Caco-2 (cell line): Measurements from ENCODE around the gene CD300LD. TPM values are rescaled to one million over a fixed set of nuclear protein-coding genes. Genes with fewer than 3 reads are reported as not detected.

Experiments
- BruUV-seq: library from RNA; stranded (reverse); fragments of 400-500 nt; replicated peaks from 2 replicates; lab custom pipeline; 2021; lab: Mats Ljungman, UMichigan
- CTCF ChIA-PET: fragments of 300-600 bp; sonication (Branson Sonifier 250); formaldehyde crosslinking; loops from one replicate; lab custom pipeline; 2022; ENCODE audit warnings: antibody characterized with exemption; lab: Charles Lee
- POLR2A ChIA-PET: fragments of 300-600 bp; sonication (Branson Sonifier 250); formaldehyde crosslinking; loops from one replicate; lab custom pipeline; 2022; ENCODE audit warnings: antibody characterized with exemption; lab: Charles Lee
- DNase-seq, 2 experiments: peaks; one replicate each; pipeline versions ENCODE4 v3.0.0 to v3.0.0-alpha.2; 2020 to 2022
- H3K27me3 ChIP-seq: replicated peaks from 2 replicates; pipeline ENCODE4 v1.6.0; 2011; ENCODE audit warnings: low read length; ENCODE audit not compliant: control insufficient read depth, insufficient read depth
- H3K36me3 ChIP-seq: 2 replicates; pipeline ENCODE4 v1.5.1; 2011; ENCODE audit warnings: low read length; ENCODE audit not compliant: control insufficient read depth, insufficient read depth
- H3K4me1 ChIP-seq: fragments of 250-450 bp; sonication (Bioruptor Pico); 2 replicates; pipeline ENCODE4 v1.5.1; 2020; ENCODE audit warnings: mild to moderate bottlenecking
- H3K4me3 ChIP-seq: 2 replicates; pipeline ENCODE4 v1.5.1; 2011; ENCODE audit warnings: low read depth, mild to moderate bottlenecking, control low read depth, low read length
- H3K9me3 ChIP-seq: fragments of 250-450 bp; sonication (Bioruptor Pico); 2 replicates; pipeline ENCODE4 v1.5.1; 2020; ENCODE audit warnings: mild to moderate bottlenecking, moderate library complexity
- H3K27ac Mint-ChIP-seq: one replicate; pipeline ENCODE4 v1.8.0; 2022; ENCODE audit warnings: mixed read lengths; ENCODE audit not compliant: unreplicated experiment
- H3K27me3 Mint-ChIP-seq: one replicate; pipeline ENCODE4 v1.8.0; 2022; ENCODE audit warnings: mixed read lengths; ENCODE audit not compliant: insufficient read depth, unreplicated experiment
- H3K36me3 Mint-ChIP-seq: one replicate; pipeline ENCODE4 v1.8.0; 2022; ENCODE audit warnings: mild to moderate bottlenecking, mixed read lengths; ENCODE audit not compliant: insufficient read depth, unreplicated experiment
- H3K4me1 Mint-ChIP-seq: one replicate; pipeline ENCODE4 v1.8.0; 2022; ENCODE audit warnings: low read depth, mixed read lengths; ENCODE audit not compliant: unreplicated experiment
- H3K4me3 Mint-ChIP-seq: one replicate; pipeline ENCODE4 v1.8.0; 2022; ENCODE audit warnings: mild to moderate bottlenecking, moderate library complexity, mixed read lengths; ENCODE audit not compliant: unreplicated experiment
- H3K9me3 Mint-ChIP-seq: one replicate; pipeline ENCODE4 v1.8.0; 2022; ENCODE audit warnings: mixed read lengths; ENCODE audit not compliant: unreplicated experiment
- CTCF ChIP-seq, 2 experiments: fragments of 200-600 bp in 1 of 2; IDR thresholded peaks; 1 replicate in 1 of 2; 2 replicates in 1 of 2; pipeline versions ENCODE4 v1.5.1 to v1.8.0; 2011 to 2022; ENCODE audit warnings: antibody characterized with exemption in 1 of 2, control low read depth in 1 of 2, inconsistent platforms in 1 of 2, low read depth in 1 of 2, low read length in 1 of 2, mild to moderate bottlenecking in 1 of 2, moderate library complexity in 1 of 2; ENCODE audit not compliant: insufficient read depth in 1 of 2, severe bottlenecking in 1 of 2, unreplicated experiment in 1 of 2
- intact Hi-C: fragments of 100-400 bp; cut with micrococcal nuclease; formaldehyde crosslinking; loops from one replicate; pipeline ENCODE4 v1.10.0; 2022; ENCODE audit not compliant: unreplicated experiment
- total RNA-seq: library from RNA; stranded (reverse); gene quantifications from 2 replicates; pipeline ENCODE4 v1.2.3, GENCODE V29; 2022

Gene CD300LD
- total RNA-seq, 1 experiment from 2014 or later, result not detected

- Mint-ChIP-seq H3K27ac (no peak overlapping the region), H3K36me3 (no peaks in the 10 kb centered on the region), H3K4me3 (no peak overlapping the region), H3K4me1 (no peaks in the 10 kb centered on the region), H3K9me3 (peaks cover 9% of the 10 kb centered on the region), H3K27me3 (peaks cover 8% of the 10 kb centered on the region)
- H3K9me3 ChIP-seq, result 0 out of 2 replicates have a peak, but pooled peaks cover 3% of the 10 kb centered on the region
- H3K4me1 ChIP-seq, result no peaks in the 10 kb centered on the region
- DNase-seq, result no peak
- intact Hi-C loops, result no loop called here
- CTCF ChIA-PET, result no interaction called here
- H3K4me3 ChIP-seq, result no peak overlapping the region
- POLR2A ChIA-PET, result no interaction called here
- no peak for TF ChIP-seq CTCF (IDR thresholded peaks at IDR 0.05; ENCODE audit: insufficient read depth in 1 of 2, low read depth in 1 of 2, low read length in 1 of 2, severe bottlenecking in 1 of 2, unreplicated experiment in 1 of 2)
- BruUV-seq, result no TSS peak
- no peaks in the 10 kb centered on the region for H3K36me3 ChIP-seq
- no peaks in the 10 kb centered on the region for H3K27me3 ChIP-seq
Observed at GRCh38 chr17:74582633-74583032, 9.4 kb downstream of the CD300LD start.

- Histone ChIP-seq H3K27me3 (no peaks in the 10 kb centered on the region), H3K9me3 (no peaks in the 10 kb centered on the region), H3K4me1 (no peaks in the 10 kb centered on the region), H3K4me3 (no peak overlapping the region), H3K36me3 (no peaks in the 10 kb centered on the region)
- no peak for TF ChIP-seq CTCF (IDR thresholded peaks at IDR 0.05; ENCODE audit: insufficient read depth in 1 of 2, low read depth in 1 of 2, low read length in 1 of 2, severe bottlenecking in 1 of 2, unreplicated experiment in 1 of 2)
- H3K4me3 Mint-ChIP-seq, result no peak overlapping the region
- H3K27me3 Mint-ChIP-seq, result peaks cover 8% of the 10 kb centered on the region
- intact Hi-C loops, result no loop called here
- peaks cover 9% of the 10 kb centered on the region for H3K9me3 Mint-ChIP-seq
- DNase-seq, result no peak
- no TSS peak for BruUV-seq
- no peaks in the 10 kb centered on the region for H3K36me3 Mint-ChIP-seq
- POLR2A ChIA-PET, result no interaction called here
- H3K4me1 Mint-ChIP-seq, result no peaks in the 10 kb centered on the region
- no peak overlapping the region for H3K27ac Mint-ChIP-seq
- CTCF ChIA-PET, result no interaction called here
Observed at GRCh38 chr17:74579900-74580299, 12.2 kb downstream of the CD300LD start.

- ChIA-PET POLR2A (no interaction called here), CTCF (no interaction called here)
- no peaks in the 10 kb centered on the region for H3K4me1 ChIP-seq
Observed at GRCh38 chr17:74578979-74579378, 13.1 kb downstream of the CD300LD start.

More at GRCh38 chr17:74578979-74579378, 13.1 kb downstream of the CD300LD start:
- intact Hi-C loops, result no loop called here
- H3K27me3 ChIP-seq, result no peaks in the 10 kb centered on the region; the same call in 1 of the 2 replicates
- no peak for DNase-seq
- Mint-ChIP-seq H3K27me3 (peaks cover 12% of the 10 kb centered on the region), H3K36me3 (no peaks in the 10 kb centered on the region), H3K9me3 (peaks cover 9% of the 10 kb centered on the region), H3K27ac (no peak overlapping the region), H3K4me3 (no peak overlapping the region), H3K4me1 (no peaks in the 10 kb centered on the region)
- no peaks in the 10 kb centered on the region for H3K36me3 ChIP-seq
- H3K9me3 ChIP-seq, result no peaks in the 10 kb centered on the region
- no peak overlapping the region for H3K4me3 ChIP-seq
- no peak for TF ChIP-seq CTCF (IDR thresholded peaks at IDR 0.05; ENCODE audit: insufficient read depth in 1 of 2, low read depth in 1 of 2, low read length in 1 of 2, severe bottlenecking in 1 of 2, unreplicated experiment in 1 of 2)
- BruUV-seq, result no TSS peak
